ENCODE data around the gene GLIS1.

GRCh38 chr1:53585565-53585964, 153.4 kb downstream of the GLIS1 start:
- TF ChIP-seq EZH2phosphoT487 (IDR thresholded peaks at IDR 0.05; ENCODE audit: borderline replicate concordance) = no peak
- TF ChIP-seq, protein P1, sequence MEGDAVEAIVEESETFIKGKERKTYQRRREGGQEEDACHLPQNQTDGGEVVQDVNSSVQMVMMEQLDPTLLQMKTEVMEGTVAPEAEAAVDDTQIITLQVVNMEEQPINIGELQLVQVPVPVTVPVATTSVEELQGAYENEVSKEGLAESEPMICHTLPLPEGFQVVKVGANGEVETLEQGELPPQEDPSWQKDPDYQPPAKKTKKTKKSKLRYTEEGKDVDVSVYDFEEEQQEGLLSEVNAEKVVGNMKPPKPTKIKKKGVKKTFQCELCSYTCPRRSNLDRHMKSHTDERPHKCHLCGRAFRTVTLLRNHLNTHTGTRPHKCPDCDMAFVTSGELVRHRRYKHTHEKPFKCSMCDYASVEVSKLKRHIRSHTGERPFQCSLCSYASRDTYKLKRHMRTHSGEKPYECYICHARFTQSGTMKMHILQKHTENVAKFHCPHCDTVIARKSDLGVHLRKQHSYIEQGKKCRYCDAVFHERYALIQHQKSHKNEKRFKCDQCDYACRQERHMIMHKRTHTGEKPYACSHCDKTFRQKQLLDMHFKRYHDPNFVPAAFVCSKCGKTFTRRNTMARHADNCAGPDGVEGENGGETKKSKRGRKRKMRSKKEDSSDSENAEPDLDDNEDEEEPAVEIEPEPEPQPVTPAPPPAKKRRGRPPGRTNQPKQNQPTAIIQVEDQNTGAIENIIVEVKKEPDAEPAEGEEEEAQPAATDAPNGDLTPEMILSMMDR (conservative IDR thresholded peaks at IDR 0.05; ENCODE audit: low read length) = no peak
